ENCODE data around the gene MBNL2. TPM values are rescaled to one million over a fixed set of nuclear protein-coding genes. Genes with fewer than 3 reads are reported as not detected.

The MBNL2 gene
- total RNA-seq, 2 donors from 2014 or later, result 28.2 to 61.8 TPM

DNA sequence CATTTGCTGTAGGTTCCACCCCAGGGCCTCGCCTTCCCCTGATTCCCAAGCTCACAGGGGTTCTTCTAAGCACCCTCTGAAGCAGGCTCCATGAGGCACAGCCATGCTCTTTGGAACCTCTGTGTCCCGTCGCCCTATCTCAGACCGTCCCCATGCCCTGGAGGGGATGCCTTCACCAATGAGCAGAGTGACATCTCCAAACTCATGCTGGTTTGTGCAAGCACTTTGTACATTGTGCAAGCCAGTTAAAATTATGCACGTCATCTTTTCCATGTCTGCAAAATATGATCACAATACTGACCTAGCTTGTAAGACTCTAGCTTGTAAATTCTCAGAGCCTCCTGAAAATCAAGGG, 165.3 kb downstream of the MBNL2 start:
- Histone ChIP-seq H3K4me3 (no peak overlapping the region), H3K9me3 (no peaks in the 10 kb centered on the region), H3K4me1 (no peaks in the 10 kb centered on the region), H3K27ac (no peak overlapping the region), H3K36me3 (no peaks in the 10 kb centered on the region), H3K27me3 (no peaks in the 10 kb centered on the region), H3K9ac (ENCODE audit: low read depth in 2 of 2, low read length in 2 of 2) (no peak overlapping the region)
- intact Hi-C loops (cut with DNase I), result no loop called here
- DNase-seq, result no peak
- TF ChIP-seq, protein P1, sequence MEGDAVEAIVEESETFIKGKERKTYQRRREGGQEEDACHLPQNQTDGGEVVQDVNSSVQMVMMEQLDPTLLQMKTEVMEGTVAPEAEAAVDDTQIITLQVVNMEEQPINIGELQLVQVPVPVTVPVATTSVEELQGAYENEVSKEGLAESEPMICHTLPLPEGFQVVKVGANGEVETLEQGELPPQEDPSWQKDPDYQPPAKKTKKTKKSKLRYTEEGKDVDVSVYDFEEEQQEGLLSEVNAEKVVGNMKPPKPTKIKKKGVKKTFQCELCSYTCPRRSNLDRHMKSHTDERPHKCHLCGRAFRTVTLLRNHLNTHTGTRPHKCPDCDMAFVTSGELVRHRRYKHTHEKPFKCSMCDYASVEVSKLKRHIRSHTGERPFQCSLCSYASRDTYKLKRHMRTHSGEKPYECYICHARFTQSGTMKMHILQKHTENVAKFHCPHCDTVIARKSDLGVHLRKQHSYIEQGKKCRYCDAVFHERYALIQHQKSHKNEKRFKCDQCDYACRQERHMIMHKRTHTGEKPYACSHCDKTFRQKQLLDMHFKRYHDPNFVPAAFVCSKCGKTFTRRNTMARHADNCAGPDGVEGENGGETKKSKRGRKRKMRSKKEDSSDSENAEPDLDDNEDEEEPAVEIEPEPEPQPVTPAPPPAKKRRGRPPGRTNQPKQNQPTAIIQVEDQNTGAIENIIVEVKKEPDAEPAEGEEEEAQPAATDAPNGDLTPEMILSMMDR (IDR thresholded peaks at IDR 0.05), result no peak

DNA sequence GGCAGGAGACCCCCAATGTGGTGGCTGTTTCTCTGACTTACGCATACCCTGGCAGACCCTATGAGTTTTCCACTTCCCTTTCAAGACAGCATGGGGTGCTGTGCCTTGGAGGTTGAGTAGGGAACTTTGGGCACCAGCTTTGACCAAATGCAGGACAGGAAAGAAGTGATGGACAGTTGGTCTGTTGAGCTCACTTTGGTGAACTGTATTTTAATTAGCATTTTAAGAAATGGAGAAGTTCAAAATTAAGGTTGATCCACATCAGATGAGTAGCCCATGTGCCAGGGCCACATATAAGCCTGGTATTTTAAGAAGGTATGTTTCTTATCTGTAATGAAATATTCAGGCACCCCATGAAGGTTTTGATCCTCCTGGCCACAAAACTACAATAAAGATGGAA, 165.8 kb downstream of the MBNL2 start:
- H3K4me1 ChIP-seq, result no peaks in the 10 kb centered on the region
- intact Hi-C loops (cut with DNase I), result no loop called here
- no peak overlapping the region for H3K9ac ChIP-seq (ENCODE audit: low read depth in 2 of 2, low read length in 2 of 2)
- TF ChIP-seq, protein P1 (IDR thresholded peaks at IDR 0.05), result no peak
- no peak for DNase-seq
- H3K4me3 ChIP-seq, result no peak overlapping the region
- no peaks in the 10 kb centered on the region for H3K27me3 ChIP-seq
- H3K27ac ChIP-seq, result no peak overlapping the region
- no peaks in the 10 kb centered on the region for H3K36me3 ChIP-seq
- H3K9me3 ChIP-seq, result no peaks in the 10 kb centered on the region

DNA sequence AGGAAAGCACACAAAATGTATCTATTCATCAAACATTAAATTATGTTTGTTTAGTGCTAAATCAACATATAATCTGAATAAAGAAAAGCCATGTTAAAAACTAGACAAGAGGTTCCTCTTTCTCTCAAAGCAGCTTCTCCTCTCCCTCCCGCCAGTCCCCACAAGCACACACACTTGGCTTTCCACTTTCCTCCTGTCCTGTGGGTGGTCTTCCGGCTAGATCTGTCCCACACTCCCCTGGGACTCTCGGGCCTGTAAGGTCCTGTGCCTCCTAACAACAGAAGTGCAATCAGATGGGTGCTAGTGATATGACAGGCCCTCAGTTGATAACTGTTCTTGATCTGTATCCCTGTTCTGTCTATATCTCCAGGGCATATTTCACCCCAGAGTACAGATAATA, 166.2 kb downstream of the MBNL2 start:
- TF ChIP-seq, protein P1 (IDR thresholded peaks at IDR 0.05), result no peak
- no peaks in the 10 kb centered on the region for H3K27me3 ChIP-seq
- no peak overlapping the region for H3K4me3 ChIP-seq
- no peak for DNase-seq
- no peaks in the 10 kb centered on the region for H3K9me3 ChIP-seq
- H3K4me1 ChIP-seq, result no peaks in the 10 kb centered on the region
- H3K9ac ChIP-seq (ENCODE audit: low read depth in 2 of 2, low read length in 2 of 2), result no peak overlapping the region
- intact Hi-C loops (cut with DNase I), result no loop called here
- H3K36me3 ChIP-seq, result no peaks in the 10 kb centered on the region
- no peak overlapping the region for H3K27ac ChIP-seq

DNA sequence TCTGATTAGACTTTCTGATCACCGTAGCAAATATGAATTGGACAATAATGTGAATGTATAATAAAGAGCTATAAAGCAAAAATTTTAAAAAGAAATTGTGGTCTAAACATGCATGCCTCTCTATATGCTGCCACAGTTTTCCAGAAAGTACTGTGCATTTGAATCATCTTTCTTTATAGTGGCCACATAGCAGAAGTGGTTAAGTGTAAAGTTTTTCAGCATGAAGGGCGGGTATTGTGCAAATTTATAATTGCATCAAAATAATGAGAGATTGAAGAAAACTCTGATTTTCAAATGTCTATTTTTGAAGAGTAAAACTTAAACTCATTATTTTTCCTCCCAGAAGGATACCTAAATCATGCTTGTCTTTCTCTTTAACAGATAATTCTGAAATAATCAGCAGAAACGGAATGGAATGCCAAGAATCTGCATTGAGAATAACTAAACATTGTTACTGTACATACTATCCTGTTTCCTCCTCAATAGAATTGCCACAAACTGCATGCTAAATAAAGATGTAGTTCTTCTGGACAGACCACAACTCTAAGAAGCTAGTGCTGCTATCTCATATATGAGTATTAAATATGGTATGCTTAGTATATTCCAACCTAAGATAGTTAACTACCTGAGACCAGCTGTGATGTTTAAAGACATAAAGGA, 168.9 kb downstream of the MBNL2 start:
- no peaks in the 10 kb centered on the region for H3K36me3 ChIP-seq
- DNase-seq, result no peak
- H3K27ac ChIP-seq, result no peak overlapping the region
- intact Hi-C loops (cut with DNase I), result no loop called here
- TF ChIP-seq, protein P1 (IDR thresholded peaks at IDR 0.05), result no peak
- H3K9me3 ChIP-seq, result no peaks in the 10 kb centered on the region
- no peak overlapping the region for H3K9ac ChIP-seq (ENCODE audit: low read depth in 2 of 2, low read length in 2 of 2)
- H3K4me3 ChIP-seq, result no peak overlapping the region
- no peaks in the 10 kb centered on the region for H3K4me1 ChIP-seq
- H3K27me3 ChIP-seq, result no peaks in the 10 kb centered on the region

DNA sequence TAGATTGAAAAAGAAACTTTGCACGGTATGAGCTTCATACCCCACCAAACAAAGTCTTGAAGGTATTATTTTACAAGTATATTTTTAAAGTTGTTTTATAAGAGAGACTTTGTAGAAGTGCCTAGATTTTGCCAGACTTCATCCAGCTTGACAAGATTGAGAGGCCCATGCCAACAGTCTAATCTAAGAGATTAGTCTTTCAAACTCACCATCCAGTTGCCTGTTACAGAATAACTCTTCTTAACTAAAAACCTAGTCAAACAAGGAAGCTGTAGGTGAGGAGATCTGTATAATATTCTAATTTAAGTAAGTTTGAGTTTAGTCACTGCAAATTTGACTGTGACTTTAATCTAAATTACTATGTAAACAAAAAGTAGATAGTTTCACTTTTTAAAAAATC, 169.9 kb downstream of the MBNL2 start:
- no peaks in the 10 kb centered on the region for H3K9me3 ChIP-seq
- no peaks in the 10 kb centered on the region for H3K27me3 ChIP-seq
- H3K4me3 ChIP-seq, result no peak overlapping the region
- TF ChIP-seq, protein P1 (IDR thresholded peaks at IDR 0.05), result no peak
- H3K4me1 ChIP-seq, result no peaks in the 10 kb centered on the region
- H3K27ac ChIP-seq, result no peak overlapping the region
- no peak overlapping the region for H3K9ac ChIP-seq (ENCODE audit: low read depth in 2 of 2, low read length in 2 of 2)
- DNase-seq, result no peak
- intact Hi-C loops (cut with DNase I), result no loop called here
- H3K36me3 ChIP-seq, result no peaks in the 10 kb centered on the region
